Measurements from ENCODE around the gene ATP9A.

Gene ATP9A

DNA sequence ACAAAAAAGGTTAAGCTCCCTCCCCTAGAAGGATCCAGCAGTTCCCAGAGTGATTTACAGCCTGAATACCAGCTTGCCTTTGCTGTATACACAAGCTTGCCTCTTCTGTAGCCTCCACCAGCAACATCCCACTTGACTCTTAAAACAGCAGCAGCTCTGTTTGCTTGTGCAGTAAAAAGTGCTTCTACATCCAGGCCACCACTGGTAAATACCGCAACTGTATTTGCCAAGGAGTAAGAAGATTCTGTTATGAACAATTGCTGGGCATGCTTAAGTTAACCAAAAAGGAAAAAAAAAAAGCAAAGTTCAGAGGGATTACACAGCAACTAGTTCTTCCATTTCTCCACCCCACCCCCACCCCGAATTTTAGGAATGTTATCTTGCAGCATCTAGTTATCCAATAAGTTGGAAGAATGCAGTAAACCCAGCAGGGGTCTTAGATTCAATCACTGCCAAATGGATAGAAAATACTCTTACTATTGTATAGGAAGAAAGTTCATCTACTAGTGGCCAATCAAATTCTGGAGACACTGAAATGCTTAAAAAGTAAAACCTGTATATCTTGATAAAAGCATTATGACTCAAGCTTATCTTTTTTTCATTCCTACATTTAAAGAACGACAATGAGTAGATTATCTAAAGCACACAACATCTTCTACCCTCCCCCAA, 29.3 kb upstream of the ATP9A start:
- Histone ChIP-seq H3K27me3 (replicated peaks) (no peaks in the 10 kb centered on the region), H3K36me3 (replicated peaks) (no peaks in the 10 kb centered on the region), H3K27ac (peak overlapping the region; percentile 30), H3K4me3 (ENCODE audit: low read depth, low read length) (no peak overlapping the region)
- TF ChIP-seq, protein P1, sequence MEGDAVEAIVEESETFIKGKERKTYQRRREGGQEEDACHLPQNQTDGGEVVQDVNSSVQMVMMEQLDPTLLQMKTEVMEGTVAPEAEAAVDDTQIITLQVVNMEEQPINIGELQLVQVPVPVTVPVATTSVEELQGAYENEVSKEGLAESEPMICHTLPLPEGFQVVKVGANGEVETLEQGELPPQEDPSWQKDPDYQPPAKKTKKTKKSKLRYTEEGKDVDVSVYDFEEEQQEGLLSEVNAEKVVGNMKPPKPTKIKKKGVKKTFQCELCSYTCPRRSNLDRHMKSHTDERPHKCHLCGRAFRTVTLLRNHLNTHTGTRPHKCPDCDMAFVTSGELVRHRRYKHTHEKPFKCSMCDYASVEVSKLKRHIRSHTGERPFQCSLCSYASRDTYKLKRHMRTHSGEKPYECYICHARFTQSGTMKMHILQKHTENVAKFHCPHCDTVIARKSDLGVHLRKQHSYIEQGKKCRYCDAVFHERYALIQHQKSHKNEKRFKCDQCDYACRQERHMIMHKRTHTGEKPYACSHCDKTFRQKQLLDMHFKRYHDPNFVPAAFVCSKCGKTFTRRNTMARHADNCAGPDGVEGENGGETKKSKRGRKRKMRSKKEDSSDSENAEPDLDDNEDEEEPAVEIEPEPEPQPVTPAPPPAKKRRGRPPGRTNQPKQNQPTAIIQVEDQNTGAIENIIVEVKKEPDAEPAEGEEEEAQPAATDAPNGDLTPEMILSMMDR (IDR thresholded peaks at IDR 0.05; ENCODE audit: low read depth, low read length, missing control alignments): no peak
- in situ Hi-C loops (cut with HindIII; ENCODE audit: low pct_ligation_motif_present, low sequenced_read_pairs): no loop called here
- DNase-seq: peak; percentile 12

DNA sequence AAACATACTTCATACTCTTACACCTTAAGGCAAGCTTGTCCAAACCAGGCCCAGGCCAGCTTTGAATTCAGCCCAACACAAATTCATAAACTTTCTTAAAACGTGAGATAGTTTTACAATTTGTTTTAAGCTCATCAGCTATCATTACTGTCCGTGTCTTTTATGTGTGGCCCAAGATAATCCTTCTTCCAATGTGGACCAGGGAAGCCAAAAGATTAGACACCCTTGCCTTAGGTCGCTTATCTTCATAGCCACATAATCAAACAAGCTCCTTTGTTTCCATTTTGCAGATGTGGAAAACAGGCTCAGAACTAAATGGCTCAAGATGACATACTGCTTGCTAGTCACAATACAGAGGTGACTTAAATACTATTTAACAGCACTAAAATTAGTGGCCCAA, 28.1 kb upstream of the ATP9A start:
- H3K27ac ChIP-seq: no peak overlapping the region
- in situ Hi-C loops (cut with HindIII; ENCODE audit: low pct_ligation_motif_present, low sequenced_read_pairs): no loop called here
- H3K27me3 ChIP-seq (replicated peaks): no peaks in the 10 kb centered on the region
- TF ChIP-seq, protein P1 (IDR thresholded peaks at IDR 0.05; ENCODE audit: low read depth, low read length, missing control alignments): no peak
- H3K36me3 ChIP-seq (replicated peaks): no peaks in the 10 kb centered on the region
- no peak for DNase-seq
- H3K4me3 ChIP-seq (ENCODE audit: low read depth, low read length): no peak overlapping the region

DNA sequence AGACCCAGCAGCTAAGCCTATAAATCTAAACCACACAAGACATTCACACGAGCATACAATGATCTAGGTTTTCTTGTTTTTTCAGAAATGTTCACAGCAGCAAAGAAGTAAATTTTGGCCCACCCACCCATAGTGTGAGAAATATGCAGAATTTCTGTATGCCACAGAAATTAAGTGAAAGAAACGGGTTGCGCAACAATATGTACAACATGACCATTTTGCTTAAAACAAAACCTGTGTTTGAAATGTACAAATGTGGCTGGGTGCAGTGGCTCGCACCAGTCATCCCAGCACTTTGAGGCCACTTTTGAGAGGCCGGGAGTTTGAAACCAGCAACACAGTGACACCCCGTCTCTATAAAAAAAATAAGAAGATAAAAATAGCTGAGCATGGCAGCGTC, 24.8 kb upstream of the ATP9A start:
- in situ Hi-C loops (cut with HindIII; ENCODE audit: low pct_ligation_motif_present, low sequenced_read_pairs): no loop called here
- H3K27me3 ChIP-seq (replicated peaks): no peaks in the 10 kb centered on the region
- no peak for DNase-seq
- H3K36me3 ChIP-seq (replicated peaks): no peaks in the 10 kb centered on the region
- H3K4me3 ChIP-seq (ENCODE audit: low read depth, low read length): no peak overlapping the region
- TF ChIP-seq, protein P1 (IDR thresholded peaks at IDR 0.05; ENCODE audit: low read depth, low read length, missing control alignments): no peak
- H3K27ac ChIP-seq: no peak overlapping the region

DNA sequence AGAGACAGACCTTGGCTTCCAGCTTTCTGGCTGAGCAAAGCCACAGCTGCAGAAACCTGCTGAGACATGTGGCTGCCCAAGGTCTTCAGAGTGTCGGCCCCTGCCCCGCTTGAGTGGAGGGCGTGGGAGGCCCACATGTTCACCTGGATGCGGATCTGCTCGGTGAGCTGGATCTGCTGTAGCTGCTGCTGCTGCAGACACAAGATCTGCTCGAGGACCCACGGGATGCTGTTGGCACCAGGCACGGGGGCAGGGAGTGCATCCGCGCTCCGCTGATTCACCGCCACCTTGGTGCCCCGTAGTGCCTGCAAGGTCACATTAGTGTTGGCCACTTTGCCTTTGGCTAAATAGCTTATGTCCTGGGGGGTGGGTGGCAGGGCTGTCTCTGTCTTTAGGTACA, 23.4 kb upstream of the ATP9A start:
- DNase-seq: no peak
- H3K27ac ChIP-seq: no peak overlapping the region
- no peak overlapping the region for H3K4me3 ChIP-seq (ENCODE audit: low read depth, low read length)
- TF ChIP-seq, protein P1 (IDR thresholded peaks at IDR 0.05; ENCODE audit: low read depth, low read length, missing control alignments): no peak
- H3K27me3 ChIP-seq (replicated peaks): no peaks in the 10 kb centered on the region
- in situ Hi-C loops (cut with HindIII; ENCODE audit: low pct_ligation_motif_present, low sequenced_read_pairs): no loop called here
- no peaks in the 10 kb centered on the region for H3K36me3 ChIP-seq (replicated peaks)

DNA sequence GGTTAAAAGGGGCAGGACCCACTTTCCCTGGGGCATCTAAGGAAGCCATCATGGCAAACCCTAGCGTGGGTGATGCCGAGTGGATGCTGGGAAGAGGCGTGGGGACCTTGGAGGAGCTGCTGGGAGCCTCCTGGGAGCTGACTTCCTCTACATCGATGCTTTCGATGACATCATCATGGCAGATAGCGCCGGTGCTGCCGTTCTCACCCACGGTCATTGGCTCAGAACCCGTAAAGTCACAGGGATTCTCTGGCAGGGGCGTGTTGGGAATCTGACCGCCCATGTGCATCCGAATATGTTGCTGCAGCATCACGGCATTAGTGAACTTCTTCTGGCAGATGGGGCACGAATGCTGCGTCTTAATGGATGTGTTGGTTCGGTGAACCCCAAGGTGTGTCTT, 22.1 kb upstream of the ATP9A start:
- TF ChIP-seq, protein P1 (IDR thresholded peaks at IDR 0.05; ENCODE audit: low read depth, low read length, missing control alignments): no peak
- H3K27me3 ChIP-seq (replicated peaks): no peaks in the 10 kb centered on the region
- DNase-seq: no peak
- no peak overlapping the region for H3K27ac ChIP-seq
- in situ Hi-C loops (cut with HindIII; ENCODE audit: low pct_ligation_motif_present, low sequenced_read_pairs): no loop called here
- H3K4me3 ChIP-seq (ENCODE audit: low read depth, low read length): no peak overlapping the region
- no peaks in the 10 kb centered on the region for H3K36me3 ChIP-seq (replicated peaks)

DNA sequence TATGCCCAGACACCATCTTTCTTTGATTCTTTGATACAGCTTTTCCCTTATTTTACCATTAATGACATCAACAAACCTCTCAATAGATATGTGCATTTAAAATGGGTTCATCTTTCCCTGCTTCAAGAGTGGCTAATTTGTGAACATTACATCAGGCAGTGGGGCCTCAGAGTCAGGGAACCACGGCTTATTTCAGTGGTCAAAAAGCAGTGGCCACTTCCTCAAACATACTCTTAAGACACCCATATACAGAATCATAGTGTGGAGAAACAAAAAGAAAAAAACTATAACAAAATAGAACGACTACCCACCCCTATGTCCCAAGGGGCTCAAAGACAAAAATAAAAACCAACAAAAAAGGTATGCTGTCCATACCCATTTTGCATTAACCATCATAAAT, 21.2 kb upstream of the ATP9A start:
- in situ Hi-C loops (cut with HindIII; ENCODE audit: low pct_ligation_motif_present, low sequenced_read_pairs): no loop called here
- TF ChIP-seq, protein P1 (IDR thresholded peaks at IDR 0.05; ENCODE audit: low read depth, low read length, missing control alignments): no peak
- no peak for DNase-seq
- Histone ChIP-seq H3K27me3 (replicated peaks) (no peaks in the 10 kb centered on the region), H3K4me3 (ENCODE audit: low read depth, low read length) (no peak overlapping the region), H3K36me3 (replicated peaks) (no peaks in the 10 kb centered on the region), H3K27ac (no peak overlapping the region)
